ENCODE results near the gene MRPL10.

The MRPL10 gene

DNA sequence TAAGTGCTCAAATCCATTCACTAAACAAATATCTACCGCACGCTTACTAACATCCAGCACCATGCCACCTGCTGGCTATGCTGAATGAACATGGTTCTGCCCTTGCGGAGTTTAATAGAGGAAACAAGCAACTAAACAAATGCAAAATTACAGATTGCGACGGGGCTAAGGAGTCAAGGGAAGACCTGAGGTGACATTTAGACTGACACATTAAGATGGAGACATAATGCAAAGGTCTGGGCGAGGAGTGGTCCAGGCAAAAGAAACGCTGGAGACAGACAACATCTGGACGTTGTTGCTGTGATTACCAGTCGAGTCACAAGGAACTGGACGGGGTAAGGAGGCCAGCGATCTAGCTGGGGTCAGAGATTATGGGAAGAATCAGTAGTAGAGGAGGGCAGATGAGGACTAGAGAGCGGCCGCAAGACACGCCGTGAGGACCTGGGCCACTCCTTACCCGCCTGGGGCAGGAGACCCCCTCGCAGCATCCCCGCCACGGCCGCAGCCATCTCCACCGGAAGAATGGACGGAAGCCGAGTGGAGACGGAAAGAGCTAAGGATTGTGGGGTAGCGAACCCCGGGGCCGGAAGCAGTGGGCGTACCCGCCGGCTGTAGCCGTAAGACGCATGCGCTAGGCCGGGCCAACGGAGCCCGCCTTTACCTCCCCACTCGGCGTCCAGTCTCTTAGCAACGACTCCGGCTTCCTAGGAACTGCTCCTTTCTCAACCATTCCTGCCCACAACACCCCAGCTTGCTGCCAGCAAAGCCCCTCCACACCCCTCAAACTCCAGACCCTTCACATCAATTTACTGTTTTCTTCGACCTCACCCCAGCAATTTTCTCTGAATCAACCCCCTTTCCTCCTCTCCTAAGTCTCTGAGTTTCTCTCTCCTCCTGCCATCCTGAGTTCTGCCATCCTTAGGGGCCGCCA is at the start of gene MRPL10, which contains the start of gene LRRC46:
Gene MRPL10 (minus strand): TSS at position 539 of the 931 bp plus-strand sequence. CDS start 30 bp downstream, at position 509.
Gene LRRC46 (plus strand): TSS at position 668 of the 931 bp plus-strand sequence. CDS start 320 bp downstream, outside the sequence.
- peak; percentile 97 for DNase-seq

DNA sequence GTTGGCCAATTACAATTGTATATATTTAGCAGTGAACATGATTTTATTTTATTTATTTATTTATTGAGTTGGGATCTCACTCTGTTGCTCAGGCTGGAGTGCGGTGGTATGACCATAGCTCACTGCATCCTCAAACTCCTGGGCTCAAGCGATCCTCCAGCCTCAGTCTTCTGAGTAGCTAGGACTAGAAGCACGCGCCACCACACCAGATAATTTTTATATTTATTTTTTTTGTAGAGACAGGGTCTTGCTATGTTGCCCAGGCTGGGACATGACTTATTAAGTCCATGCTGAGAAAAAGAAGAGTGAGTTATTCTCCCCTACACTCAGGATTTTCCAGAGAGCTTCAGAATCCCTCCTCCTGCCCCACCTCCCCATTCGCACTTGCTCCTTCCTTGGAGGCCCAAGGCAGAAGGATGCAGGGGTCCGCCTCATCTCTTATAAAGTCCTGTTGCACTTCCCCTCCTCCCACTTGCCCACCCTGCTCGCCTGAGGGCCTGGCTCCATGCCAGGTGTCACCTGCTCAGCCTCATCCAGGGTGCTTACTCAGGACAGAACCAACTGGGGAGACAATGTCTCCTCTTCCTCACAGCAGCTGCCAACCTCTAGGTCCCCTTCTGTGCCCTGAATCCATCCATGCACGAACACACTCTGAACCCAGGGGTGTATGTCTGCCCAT is 48.6 kb upstream of the MRPL10 start:
- DNase-seq: no peak

DNA sequence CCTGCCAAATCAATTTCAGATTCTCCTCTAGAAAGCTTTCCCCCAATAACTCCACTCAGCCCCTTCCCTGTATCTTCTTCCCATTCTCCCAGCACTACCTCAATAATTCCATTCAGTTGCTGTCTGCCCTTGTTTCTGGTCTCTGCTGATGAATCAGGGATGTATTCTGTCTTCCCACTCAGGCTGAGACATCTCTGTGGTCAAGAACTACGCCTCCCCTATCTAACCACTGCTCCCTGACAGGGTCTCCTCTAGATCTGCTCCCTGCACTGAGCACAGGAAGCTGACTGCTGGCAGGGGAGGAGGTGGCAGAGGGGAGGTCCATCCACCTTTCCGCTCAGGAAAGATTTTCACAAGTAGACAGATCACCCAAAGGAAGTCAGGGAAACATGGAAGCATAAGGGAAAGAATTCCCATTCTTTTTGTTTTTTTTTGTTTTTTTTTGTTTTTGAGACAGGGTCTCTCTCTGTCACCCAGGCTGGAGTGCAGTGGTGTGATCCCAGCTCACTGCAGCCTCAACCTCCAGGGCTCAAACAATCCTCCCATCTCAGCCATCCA is 47.8 kb upstream of the MRPL10 start:
- no peak for DNase-seq

DNA sequence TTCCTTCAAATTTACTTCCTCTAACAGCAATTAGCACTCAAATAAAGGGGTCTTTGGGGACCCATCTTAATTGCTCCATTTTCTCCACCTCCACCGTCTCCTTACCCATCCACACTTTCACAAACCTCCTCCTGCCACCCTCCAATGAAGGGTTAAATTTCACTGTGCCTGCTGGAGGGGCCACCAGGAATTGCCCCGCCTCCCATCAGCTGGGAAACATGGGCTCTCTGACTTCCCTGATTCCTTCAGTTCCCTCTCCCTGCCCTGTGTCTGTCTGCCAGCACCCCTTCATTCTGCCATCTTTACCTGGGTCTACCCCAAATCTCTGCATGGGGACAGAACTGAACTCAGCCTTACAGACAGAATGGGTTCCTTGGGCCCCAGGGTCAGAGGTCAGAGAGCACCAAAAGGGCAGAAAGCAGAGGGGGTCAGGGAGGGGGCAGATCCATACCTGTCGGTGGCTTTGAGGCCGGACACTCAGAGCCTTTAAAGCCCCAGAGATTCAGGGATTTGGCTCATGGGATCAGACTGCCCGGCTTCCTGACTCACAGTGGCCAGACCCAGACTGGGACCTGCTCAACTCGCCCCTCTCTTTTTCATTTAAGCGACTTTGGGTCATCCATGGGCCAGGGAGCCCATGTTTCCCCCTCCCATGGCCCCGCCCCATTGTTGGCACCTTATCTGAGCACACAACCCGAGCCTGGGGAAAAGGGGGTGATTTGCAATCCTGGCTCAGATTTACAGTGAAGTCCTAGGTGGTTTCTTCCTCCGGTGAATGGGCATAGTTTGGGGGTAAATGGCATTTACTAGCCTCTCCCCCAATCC is 47.1 kb upstream of the MRPL10 start:
- DNase-seq: no peak

DNA sequence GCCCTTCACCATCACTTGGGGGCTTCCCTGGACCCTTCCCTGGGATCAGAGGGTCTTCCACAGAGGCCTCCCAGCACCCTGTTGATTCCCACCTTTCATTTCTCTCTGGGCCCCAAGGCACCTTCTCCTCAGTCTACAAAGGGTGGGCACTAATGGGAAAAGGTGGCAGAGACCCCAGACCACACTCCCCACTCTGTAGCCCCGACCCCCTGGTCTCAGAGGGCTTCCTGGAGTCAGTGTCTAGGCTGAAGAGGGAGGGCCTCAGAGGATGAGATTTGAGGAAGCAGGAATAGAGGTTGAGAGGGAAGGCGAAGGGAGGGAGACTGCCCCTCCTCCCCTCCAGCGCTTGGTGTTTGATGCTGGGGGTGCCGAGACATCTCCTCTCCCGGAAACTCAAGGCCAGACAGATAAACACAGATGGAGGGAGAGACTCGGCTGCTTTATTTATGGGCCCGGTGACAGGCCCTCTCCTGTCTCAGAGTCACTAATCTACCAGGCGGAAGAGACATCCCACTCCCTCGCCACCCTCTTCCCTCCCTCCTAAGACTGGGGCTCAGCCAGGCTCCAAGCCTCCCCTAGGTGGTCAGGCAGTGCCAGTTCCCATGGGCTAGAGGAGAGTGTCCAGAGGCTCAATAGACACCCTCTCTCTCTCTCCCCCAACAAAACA is 46.2 kb upstream of the MRPL10 start:
- DNase-seq: no peak

DNA sequence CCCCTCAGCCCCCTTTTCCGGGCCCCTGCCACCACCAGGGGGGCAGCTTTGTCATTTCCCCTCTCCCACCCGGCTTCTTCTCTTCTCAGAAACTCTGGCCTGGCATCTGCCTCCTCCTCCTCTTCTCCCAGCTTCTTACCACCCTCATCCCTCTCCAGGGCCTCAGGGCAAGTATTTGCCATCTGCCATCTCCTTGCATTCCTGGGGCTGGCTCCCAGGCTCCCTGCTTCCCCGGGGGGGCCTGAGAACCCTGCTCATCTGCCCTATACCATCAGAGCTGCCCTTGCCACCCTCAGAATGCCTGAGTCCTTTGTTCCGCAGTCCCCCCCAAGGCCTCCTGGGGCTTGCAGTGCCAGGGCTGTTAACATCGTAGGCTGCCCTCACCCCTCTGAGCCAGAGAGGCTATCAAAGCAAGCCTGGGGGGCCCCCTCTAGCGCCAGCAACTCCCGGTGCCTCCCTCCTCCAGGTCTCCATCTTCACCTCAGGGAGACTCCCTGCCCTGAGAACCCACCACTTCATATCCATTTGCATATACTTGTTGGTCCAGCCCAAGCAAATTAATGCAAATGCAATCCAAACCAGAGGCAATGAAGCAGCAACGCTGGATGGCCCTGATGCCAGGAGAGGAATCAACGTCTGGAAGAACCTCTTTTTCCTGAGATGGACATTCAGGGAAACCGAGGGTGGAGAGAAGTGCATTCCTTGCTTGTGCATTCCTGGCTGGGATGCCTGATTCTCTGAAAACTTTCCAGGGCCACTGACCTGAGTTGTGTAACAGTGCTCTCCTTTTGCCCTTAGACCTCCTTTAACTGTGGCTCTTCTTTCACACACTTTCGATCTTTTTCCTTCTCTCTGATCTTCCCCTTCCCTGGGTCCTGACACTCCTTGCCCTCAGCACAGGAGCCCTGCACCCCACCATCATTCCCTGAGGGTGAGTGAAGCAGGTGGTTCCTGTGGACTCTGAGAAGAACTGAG is 44.0 kb upstream of the MRPL10 start:
- no peak for DNase-seq

DNA sequence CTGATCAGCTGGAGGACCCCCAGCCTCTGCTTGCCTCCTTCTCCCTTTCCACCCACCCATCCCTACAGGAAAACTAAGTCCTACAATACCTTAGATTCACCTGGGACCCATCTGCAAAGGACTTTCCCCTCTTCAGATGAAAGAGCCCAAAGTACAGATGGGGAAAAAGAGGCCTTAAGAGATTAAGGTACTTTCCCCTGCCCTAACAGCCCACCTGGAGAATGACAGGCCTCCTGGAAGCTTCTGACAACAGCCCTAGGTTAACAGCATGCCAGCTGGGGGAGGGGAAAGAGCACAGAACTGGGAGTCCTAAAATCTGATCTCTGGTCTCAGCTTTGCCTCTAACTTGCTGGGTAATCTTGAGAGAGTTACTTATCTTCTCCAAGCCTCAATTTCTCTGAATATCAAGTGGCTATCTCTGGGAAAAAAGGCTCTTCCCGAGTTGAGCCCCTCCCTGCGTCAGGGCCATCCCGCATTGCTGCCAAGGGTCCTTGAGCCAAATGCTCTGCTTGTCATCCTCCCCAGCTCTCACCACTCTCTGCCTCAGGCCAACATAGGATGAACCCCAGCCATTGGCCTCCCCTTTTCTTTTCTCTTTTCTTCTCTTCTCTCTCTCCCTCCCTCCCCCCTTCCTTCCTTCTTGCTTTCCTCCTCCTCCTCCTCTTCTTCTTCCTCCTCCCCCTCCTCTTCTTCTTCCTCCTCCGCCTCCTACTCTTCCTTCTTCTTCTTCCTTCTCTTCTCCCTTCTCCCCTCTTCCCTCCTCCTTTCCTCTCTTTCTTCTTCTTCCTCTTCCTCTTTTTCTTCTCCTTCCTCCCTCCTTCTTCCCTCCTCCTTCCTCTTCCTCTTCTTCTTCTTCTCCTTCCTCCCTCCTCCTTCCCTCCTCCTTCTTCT is 42.1 kb upstream of the MRPL10 start:
- no peak for DNase-seq

DNA sequence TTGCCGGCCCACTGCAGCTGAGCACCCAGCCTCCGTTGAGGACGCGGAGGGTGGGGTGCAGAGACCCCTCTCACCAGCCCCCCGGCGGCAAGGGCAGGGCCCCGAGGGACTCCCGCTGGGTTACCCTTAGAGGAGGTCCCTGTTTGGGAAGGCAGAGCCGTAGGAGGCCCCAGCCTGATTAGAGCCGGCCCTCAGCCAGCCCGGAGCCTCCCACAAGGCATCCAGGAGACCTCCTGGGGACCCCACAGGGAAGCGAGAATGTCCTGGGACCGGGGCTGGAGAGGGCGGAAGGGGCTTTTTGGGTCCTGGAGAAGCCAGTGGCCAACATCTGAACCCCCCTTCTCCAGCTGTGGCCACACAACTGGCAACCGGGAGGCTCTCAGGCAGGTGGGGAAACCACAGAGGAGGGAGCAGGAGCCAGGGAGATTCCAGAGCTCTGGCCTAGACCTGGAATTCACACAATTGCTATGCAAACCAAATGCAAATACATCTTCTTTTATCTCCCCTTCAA is 41.4 kb upstream of the MRPL10 start:
- no peak for DNase-seq

DNA sequence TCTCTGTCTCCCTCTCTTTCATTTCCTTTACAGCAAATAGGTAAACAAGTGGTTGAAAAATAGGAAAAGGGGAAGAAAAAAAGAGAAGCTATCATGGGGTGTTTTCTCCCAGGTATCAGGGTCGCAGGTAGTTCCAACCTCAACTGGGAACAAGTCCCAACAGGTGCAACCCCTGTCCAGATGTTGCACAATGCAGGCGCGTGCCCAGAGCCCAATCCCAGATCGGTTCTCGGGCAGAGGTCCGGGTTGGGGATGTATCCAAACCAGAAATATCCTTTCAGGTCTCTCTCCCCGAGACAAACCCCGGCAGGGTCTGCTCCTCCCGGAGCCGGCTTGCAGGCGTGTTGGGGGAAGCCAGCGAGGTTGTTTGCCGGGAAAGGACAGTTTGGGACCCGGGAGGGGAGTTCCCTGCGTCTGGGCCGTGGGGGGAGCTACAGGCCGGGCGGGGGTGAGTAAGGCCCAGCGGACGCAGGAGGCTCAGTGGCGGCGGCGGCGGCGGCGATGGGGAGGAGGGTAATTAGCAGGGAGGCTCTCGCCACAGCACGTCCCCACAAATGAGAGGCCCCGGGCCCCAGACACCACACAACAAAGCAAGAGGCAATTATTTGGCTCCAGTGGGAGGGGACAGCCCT is 40.8 kb upstream of the MRPL10 start:
- DNase-seq: no peak

DNA sequence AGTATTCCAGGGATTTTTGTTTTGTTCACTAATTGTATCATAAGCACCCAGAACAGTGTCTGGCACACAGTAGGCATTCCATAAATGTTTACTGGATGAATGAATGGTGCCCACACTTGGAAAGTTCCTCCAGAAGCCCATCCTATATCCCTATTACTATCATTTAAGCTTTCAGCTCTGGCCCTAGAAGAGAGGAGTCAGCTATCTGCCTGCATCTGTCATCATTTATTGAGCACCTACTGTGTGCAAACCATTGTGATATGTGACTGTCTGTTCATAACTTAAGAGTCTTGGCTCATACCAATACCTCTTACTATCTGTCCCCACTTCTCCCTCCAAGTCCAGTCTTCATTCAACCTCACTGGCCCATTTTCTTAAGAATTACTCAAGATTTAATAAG is 39.7 kb upstream of the MRPL10 start:
- no peak for DNase-seq

DNA sequence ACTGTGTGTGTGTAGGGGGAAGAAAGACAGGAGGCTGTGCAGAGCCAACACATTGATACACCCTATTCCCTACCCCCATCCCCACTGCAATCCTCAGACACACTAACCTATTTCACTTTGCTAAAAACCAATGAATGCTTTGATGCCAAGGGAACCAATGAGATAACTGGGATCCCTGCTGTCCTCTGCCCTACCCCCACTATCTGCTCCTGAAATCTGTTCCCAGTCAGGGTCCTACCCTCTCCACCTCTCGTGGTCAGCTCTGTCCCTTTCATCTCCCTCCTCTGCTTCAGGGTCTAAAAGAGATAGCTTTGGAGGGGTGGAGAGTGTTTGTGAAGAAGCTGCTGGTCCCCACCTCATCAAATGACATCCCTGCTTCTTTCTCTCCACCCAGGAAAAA is 38.7 kb upstream of the MRPL10 start:
- no peak for DNase-seq

DNA sequence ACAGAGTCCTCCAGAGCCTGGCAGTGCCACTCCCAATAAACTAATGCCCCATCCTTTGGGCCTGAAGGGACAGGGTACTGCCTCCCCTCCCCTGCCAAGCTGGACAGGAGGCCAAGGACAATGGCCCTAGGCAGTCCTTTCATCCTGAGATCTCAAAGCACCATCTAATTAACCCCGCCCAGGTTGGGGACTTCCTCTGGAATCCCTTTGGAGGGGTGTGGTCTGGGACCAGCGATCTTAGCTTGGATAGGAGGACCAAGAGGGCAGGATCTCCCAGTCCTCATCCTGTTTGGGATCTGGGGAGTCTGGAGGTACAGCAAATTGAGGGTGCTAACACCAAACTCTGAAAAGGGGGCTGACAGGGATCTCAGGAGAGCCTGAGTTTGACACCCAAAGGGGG is 37.8 kb upstream of the MRPL10 start:
- DNase-seq: no peak

DNA sequence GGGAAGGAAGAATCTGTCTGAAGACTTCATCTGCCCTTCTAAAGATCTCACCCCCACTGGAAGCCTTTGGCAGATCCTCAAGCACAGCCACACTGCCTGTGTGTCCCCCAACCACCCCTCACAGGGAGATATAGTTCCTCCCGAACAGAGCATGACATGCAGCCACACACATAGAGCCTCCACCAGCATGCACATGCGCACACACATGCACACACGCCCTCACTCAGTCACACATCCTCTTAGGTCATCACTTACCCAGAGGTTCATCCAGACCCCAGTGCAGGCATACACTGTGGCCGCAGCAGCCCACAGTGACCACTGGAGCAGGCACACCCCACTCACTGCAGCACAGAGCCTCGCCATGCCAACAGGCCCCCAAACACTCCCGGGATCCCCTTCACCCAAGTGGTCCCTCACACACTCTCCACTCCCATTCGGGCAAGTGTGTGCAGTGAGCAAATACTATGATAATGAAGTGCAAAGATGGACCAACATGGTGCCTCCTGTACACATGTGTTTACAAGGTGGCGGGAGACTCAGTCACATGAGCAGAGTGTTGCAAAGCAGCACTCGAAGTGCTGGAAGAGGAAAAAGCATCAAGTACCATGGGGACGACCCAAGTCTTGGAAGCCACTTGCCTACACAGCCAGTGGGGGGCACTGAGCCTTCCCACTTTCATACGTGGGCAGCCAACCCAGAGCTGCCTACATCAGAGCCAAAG is 36.6 kb upstream of the MRPL10 start:
- no peak for DNase-seq

DNA sequence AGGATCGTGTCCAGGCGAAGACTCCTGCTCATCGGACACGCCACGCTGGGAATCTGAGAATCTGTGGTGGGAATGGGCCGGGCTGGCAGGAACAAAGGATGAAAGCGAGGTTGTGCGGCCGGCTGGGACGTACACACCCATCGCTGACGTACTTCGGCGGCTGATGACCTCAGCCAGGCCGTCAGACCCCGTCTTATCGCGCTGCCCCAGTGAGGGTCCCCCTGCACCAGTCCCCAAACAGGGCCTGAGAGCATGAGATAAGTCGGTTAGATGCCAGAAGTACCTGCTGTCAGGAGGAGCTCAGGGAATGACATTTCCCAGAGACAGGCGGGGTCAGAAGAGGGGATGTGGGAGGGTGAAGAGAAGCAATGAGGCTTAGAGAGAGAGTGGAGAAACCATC is 35.6 kb upstream of the MRPL10 start:
- no peak for DNase-seq

DNA sequence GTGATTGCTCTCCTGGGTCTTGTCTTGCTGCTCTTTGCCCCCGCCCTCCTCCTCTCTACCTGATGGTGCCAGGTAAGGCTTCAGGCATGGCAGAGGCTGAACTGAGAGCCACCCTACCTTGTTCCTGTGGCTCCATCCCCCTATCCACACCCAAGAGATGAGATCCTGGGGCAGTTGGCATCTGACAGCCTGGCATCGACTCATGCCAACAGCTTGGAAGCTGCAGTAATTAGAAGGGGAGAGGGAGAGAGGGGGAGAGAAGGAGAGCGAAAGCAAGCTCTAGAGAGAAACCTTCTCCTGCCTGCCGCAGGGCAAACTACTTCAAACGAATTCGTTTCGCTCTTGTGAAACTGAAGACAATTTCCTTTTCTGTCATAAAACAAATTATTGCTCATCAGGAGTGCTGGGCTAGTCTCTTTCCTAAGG is 33.5 kb upstream of the MRPL10 start:
- DNase-seq: no peak

DNA sequence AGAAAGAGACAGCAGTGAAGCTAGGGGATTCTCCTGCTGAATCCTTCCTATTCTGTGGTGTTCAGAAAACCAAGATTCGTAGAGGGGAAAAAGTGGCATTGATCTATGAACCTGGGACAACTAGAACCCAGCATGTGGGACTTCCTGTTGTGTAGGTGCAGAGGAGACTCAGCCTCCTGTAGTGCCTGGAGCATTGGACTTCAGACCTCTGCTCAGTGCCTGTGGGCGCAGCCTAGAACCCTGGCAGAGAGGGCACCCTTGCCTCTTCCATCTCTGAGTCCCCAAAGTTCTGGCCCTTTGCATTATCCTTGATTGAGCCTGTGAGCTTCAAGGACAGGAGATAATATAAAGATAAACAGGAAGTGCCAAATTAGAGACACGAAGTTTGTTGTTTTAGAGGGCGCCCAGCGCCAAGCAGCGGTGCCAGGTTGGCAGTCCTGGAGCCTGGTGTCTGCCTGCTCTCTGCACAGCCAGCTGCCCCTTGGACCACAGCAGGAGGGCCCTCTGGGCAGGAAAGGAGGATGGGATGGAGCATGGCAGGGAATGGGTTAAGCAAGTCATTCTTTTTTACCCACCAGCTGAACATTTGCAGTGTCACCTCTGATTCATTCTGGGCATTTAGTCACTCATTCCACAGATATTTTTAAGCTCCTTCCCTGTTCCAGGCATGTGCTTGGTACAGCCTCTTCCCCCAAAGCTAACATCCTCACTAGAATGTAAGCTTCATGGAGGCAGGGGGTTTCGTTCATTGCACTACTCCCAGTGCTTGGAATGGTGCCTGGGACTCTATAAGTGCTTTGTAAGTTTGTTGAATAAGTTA is 31.5 kb upstream of the MRPL10 start:
- no peak for DNase-seq

DNA sequence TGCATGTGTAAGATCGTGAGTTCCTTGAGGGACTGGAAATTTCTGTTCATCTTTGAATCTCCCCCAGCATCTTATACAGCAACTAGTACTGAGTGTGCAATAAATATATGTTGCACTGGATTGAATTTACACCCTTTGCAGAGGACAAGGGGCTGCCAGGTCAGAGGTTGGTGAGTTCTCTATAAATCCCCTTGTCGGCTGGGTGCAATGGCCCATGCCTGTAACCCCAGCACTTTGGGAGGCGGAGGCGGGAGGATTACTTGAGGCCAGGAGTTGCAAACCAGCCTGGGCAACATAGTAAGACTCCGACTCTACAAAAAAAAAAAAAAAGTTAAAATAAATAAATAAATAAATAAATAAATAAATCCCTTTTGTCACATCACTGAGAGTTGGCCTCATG is 29.0 kb upstream of the MRPL10 start:
- DNase-seq: no peak

Measured in NCI-H1092 treated with DMSO at 0.1 percent for 48 hours (cell line).